Stomach (tissue), 9 donors: ENCODE data around the gene PALM. TPM values are rescaled to one million over a fixed set of nuclear protein-coding genes. Genes with fewer than 3 reads are reported as not detected.

ENCODE experiments used
- DNase-seq, 2 donors: peaks; one replicate each; pipeline versions ENCODE4 v3.0.0 to v3.0.0-alpha.2; 2013 to 2019
- H3K27ac ChIP-seq, 5 donors: fragments of 200-600 bp in 4 of 5; sonication (generic) in 4 of 5; one replicate each; pipeline ENCODE4 v1.5.1; 2013 to 2019; ENCODE audit warnings: mild to moderate bottlenecking in 1 of 5, moderate library complexity in 1 of 5
- H3K27me3 ChIP-seq, 3 donors: fragments of 200-600 bp; sonication (generic); one replicate each; pipeline ENCODE4 v1.5.1; 2017 to 2019; ENCODE audit warnings: mixed run types in 1 of 3
- H3K36me3 ChIP-seq, 4 donors: fragments of 200-600 bp; sonication (generic); 1 replicate in 3 of 4; 2 replicates in 1 of 4; pipeline ENCODE4 v1.5.1; 2016 to 2019
- H3K4me1 ChIP-seq, 4 donors: fragments of 200-600 bp; sonication (generic); one replicate each; pipeline ENCODE4 v1.5.1; 2016 to 2019
- H3K4me3 ChIP-seq, 4 donors: fragments of 200-600 bp; sonication (generic) in 3 of 4; one replicate each; pipeline ENCODE4 v1.5.1; 2016 to 2019; ENCODE audit warnings: mild to moderate bottlenecking in 1 of 4
- H3K9me3 ChIP-seq, 4 donors: fragments of 200-600 bp; sonication (generic); one replicate each; pipeline ENCODE4 v1.5.1; 2016 to 2019
- CTCF ChIP-seq, 7 experiments: fragments of 450-650 bp in 4 of 7; fragments of 200-600 bp in 3 of 7; sonication (generic) in 3 of 7; IDR thresholded peaks; one replicate each; pipeline ENCODE4 v1.5.1; 2016 to 2019; ENCODE audit warnings: antibody characterized with exemption in 7 of 7, control low read depth in 2 of 7, mild to moderate bottlenecking in 1 of 7
- EP300 ChIP-seq: sonication (generic); formaldehyde crosslinking; IDR thresholded peaks from one replicate; pipeline ENCODE4 v1.6.1; 2017; ENCODE audit warnings: antibody characterized with exemption
- POLR2A ChIP-seq, 4 donors: fragments of 450-650 bp; IDR thresholded peaks; one replicate each; pipeline ENCODE4 v1.6.1; 2016; ENCODE audit warnings: antibody characterized with exemption in 4 of 4, control low read depth in 2 of 4, mild to moderate bottlenecking in 1 of 4, moderate library complexity in 1 of 4
- POLR2AphosphoS5 ChIP-seq, 3 donors: sonication (generic); formaldehyde crosslinking; IDR thresholded peaks; one replicate each; pipeline ENCODE4 v1.6.1; 2016; ENCODE audit warnings: antibody characterized with exemption in 3 of 3
- WGBS, 5 donors: extraction: QIAGEN DNeasy Blood & Tissue Kit in 3 of 5; methylation state at CpG; one replicate each; pipeline versions ENCODE4 v1.1.5 to v1.1.7; 2013 to 2018; 5-methylcytosine and 5-hydroxymethylcytosine counted together
- intact Hi-C: fragments of 100-400 bp; cut with DNase I; formaldehyde crosslinking; loops from one replicate; pipeline ENCODE4 v1.15.1; 2023; ENCODE audit warnings: low total_unique reads
- polyA plus RNA-seq, 3 donors: library from polyadenylated mRNA; stranded (reverse); fragments of 200-250 nt; gene quantifications; one replicate each; pipeline ENCODE4 v1.2.3, GENCODE V29; 2013
- total RNA-seq, 5 donors: library from RNA; depleted of rRNA; stranded (reverse); fragments of >200 nt; gene quantifications; one replicate each; pipeline versions ENCODE4 v1.1.0 to v1.2.3, GENCODE V29; 2014 to 2016
- donor health status: healthy with polysubstance abuse.
- donor health status: Bipolar disorder and iron deficiency.
- donor health status: healthy.

Gene PALM
- total and polyA plus RNA-seq, 8 donors = 9.8 to 88.9 (median 13.7) TPM

- TF ChIP-seq POLR2AphosphoS5 (IDR thresholded peaks at IDR 0.05) = no peak
- TF ChIP-seq POLR2A (IDR thresholded peaks at IDR 0.05) = no peak
- TF ChIP-seq CTCF (IDR thresholded peaks at IDR 0.05) = no peak
- no peak for TF ChIP-seq EP300
- Histone ChIP-seq H3K27ac (peak overlapping the region in 2 of 5 donors; percentile 2 to 26), H3K9me3 (no peaks in the 10 kb centered on the region), H3K27me3 (peaks cover 0 to 44% (median 26%) of the 10 kb centered on the region in 3 donors), H3K36me3 (peaks cover 0 to 10% (median 5%) of the 10 kb centered on the region in 4 donors), H3K4me3 (no peak overlapping the region), H3K4me1 (peaks cover 10 to 28% (median 24%) of the 10 kb centered on the region in 4 donors)
- DNase-seq = no peak
- intact Hi-C loops = no loop called here
- WGBS, 5 donors = 69 to 85% (median 83%) methylated on average over 11 to 13 of the region's 13 CpGs
These were observed 14.5 kb downstream of the PALM start for GRCh38 chr19:723247-723646.

- H3K4me1 ChIP-seq = peaks cover 10 to 27% (median 23%) of the 10 kb centered on the region in 4 donors
- H3K4me3 ChIP-seq = no peak overlapping the region
- intact Hi-C loops = no loop called here
- no peak overlapping the region for H3K27ac ChIP-seq
- peaks cover 0 to 11% (median 5%) of the 10 kb centered on the region in 4 donors for H3K36me3 ChIP-seq
- H3K27me3 ChIP-seq = peaks cover 0 to 39% (median 22%) of the 10 kb centered on the region in 3 donors
- no peaks in the 10 kb centered on the region for H3K9me3 ChIP-seq
- 87 to 93% (median 88%) methylated on average over 18 of the region's 18 CpGs for WGBS, 5 donors
- TF ChIP-seq POLR2A (IDR thresholded peaks at IDR 0.05) (no peak), CTCF (IDR thresholded peaks at IDR 0.05) (no peak), POLR2AphosphoS5 (IDR thresholded peaks at IDR 0.05) (no peak), EP300 (no peak)
- DNase-seq = no peak
These were observed 15.0 kb downstream of the PALM start for GRCh38 chr19:723714-724113.

- intact Hi-C loops = no loop called here
- Histone ChIP-seq H3K27me3 (peaks cover 0 to 20% (median 3%) of the 10 kb centered on the region in 3 donors), H3K4me1 (peaks cover 0 to 9% (median 7%) of the 10 kb centered on the region in 4 donors), H3K4me3 (no peak overlapping the region), H3K9me3 (no peaks in the 10 kb centered on the region), H3K36me3 (peaks cover 0 to 11% (median 5%) of the 10 kb centered on the region in 4 donors), H3K27ac (no peak overlapping the region)
- WGBS, 5 donors = 82 to 93% (median 86%) methylated on average over 10 to 13 of the region's 13 CpGs
- no peak for DNase-seq
- TF ChIP-seq POLR2AphosphoS5 (IDR thresholded peaks at IDR 0.05) (no peak), CTCF (IDR thresholded peaks at IDR 0.05) (no peak), EP300 (no peak), POLR2A (IDR thresholded peaks at IDR 0.05) (no peak)
These were observed 16.8 kb downstream of the PALM start for GRCh38 chr19:725461-726089.

DNA sequence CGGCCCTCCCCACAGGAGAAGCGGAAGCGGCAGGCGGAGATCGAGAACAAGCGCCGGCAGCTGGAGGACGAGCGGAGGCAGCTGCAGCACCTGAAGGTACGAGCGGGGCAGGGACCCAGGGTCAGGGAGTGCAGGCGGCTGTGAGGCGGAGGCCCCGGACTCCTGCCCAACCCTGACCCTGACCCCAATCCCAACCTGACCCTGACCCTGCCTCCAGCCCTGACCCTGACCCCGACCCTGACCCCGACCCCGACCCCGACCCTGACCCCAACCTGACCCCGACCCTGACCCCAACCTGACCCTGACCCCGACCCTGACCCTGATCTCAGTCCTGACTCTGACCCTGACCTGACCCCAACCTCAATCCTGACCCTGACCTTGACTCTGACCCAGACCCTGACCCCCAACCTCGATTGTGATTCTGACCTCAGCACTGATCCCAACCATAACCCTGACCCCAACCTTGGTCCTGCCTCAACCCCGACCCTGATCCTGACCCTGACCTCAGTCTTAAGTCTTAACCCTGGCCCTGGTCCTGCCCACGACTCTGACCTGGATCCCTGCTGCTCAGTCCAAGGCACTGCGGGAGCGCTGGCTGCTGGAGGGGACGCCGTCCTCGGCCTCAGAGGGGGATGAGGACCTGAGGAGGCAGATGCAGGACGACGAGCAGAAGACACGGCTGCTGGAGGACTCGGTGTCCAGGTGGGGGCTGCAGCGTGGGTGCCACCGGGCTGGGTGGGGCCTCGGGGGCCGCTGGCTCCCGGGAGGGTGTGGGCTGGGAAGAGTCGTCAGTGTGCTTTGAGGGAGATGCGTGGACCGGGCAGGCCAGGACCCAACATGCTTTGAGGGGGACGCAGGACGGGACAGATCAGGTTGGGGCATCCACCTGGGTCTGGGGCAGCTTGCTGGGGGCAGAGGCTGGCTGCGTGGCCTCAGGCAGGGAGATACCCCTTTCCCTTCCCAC is 18.5 kb downstream of the PALM start:
- intact Hi-C loops = no loop called here
- TF ChIP-seq CTCF (IDR thresholded peaks at IDR 0.05) = no peak
- TF ChIP-seq EP300 = no peak
- TF ChIP-seq POLR2AphosphoS5 (IDR thresholded peaks at IDR 0.05) = no peak
- no peak for TF ChIP-seq POLR2A (IDR thresholded peaks at IDR 0.05)
- DNase-seq = no peak
- H3K36me3 ChIP-seq = peaks cover 0 to 25% (median 7%) of the 10 kb centered on the region in 4 donors
- no peak overlapping the region for H3K4me3 ChIP-seq
- H3K9me3 ChIP-seq = no peaks in the 10 kb centered on the region
- 73 to 87% (median 80%) methylated on average over 37 to 43 of the region's 43 CpGs for WGBS, 5 donors
- H3K27ac ChIP-seq = peak overlapping the region; percentile 0 to 69 (median 65)
- peaks cover 0 to 5% (median 3%) of the 10 kb centered on the region in 4 donors for H3K4me1 ChIP-seq
- H3K27me3 ChIP-seq = peaks cover 0 to 7% (median 0%) of the 10 kb centered on the region in 3 donors
